Measurements from ENCODE around the gene LYRM1.

The LYRM1 gene

DNA sequence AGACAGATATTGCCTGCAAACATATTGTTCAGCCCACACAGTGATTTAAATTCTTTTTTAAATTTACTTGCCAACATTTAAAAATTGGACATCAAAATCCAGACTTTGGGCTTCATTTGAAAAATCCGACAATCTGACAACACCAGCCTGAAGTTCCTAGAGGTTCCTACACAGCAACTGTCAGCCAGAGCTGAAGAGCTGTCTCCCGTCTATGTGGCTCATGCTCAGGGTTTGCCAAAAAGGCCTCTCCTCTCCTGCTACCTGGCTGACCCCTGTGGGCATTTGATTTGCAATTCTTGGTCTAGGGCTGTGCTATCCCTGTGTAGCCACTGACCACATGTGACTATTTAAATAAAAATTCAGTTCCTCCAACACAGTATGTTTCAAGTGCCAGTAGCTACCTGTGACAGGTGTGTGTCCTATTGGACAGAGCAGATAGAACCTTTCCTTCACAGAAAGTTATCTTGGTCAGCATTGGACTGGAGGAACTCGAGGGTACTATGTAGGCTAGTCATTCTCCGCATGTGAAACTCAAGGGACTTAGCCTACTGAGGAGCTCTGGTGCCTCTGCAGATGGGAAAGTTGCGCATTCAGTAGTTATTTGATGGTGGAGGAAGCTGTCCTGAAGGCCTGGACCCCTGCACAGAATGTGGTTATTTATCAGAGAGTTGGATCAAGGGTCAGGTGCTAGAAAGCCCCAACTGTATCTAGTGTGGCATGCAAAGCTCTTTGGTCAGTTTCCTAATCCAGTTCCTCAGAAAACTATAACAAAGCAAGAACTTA, 2.7 kb downstream of the LYRM1 start:
- no peaks in the 10 kb centered on the region for H3K9me3 ChIP-seq (ENCODE audit: insufficient read depth, low read length)
- no peak for DNase-seq (ENCODE audit: low read depth, low spot score)
- H3K27me3 ChIP-seq (ENCODE audit: insufficient read depth, insufficient read length), result no peaks in the 10 kb centered on the region
- H3K4me1 ChIP-seq (ENCODE audit: insufficient read depth, insufficient read length), result no peaks in the 10 kb centered on the region
- TF ChIP-seq ZNF274 (IDR thresholded peaks at IDR 0.05; ENCODE audit: low read depth, low read length), result no peak
- TF ChIP-seq SUZ12 (IDR thresholded peaks at IDR 0.05; ENCODE audit: extremely low read depth, insufficient read depth, insufficient read length), result no peak
- no peak for TF ChIP-seq YY1 (IDR thresholded peaks at IDR 0.05; ENCODE audit: insufficient read depth, insufficient read length)
- H3K9ac ChIP-seq (ENCODE audit: insufficient read length, low read depth), result no peak overlapping the region
- peaks cover 18% of the 10 kb centered on the region for H3K36me3 ChIP-seq (ENCODE audit: insufficient read depth, insufficient read length, low read length)
- H3K4me3 ChIP-seq (ENCODE audit: insufficient read length, low read depth), result no peak overlapping the region

GRCh38 chr16:20903899-20904506, 3.4 kb downstream of the LYRM1 start:
- H3K4me3 ChIP-seq (ENCODE audit: insufficient read length, low read depth), result no peak overlapping the region
- no peaks in the 10 kb centered on the region for H3K9me3 ChIP-seq (ENCODE audit: insufficient read depth, low read length)
- no peaks in the 10 kb centered on the region for H3K27me3 ChIP-seq (ENCODE audit: insufficient read depth, insufficient read length)
- peaks cover 18% of the 10 kb centered on the region for H3K36me3 ChIP-seq (ENCODE audit: insufficient read depth, insufficient read length, low read length)
- TF ChIP-seq ZNF274 (IDR thresholded peaks at IDR 0.05; ENCODE audit: low read depth, low read length) (no peak), SUZ12 (IDR thresholded peaks at IDR 0.05; ENCODE audit: extremely low read depth, insufficient read depth, insufficient read length) (no peak), YY1 (IDR thresholded peaks at IDR 0.05; ENCODE audit: insufficient read depth, insufficient read length) (no peak)
- no peak for DNase-seq (ENCODE audit: low read depth, low spot score)
- no peak overlapping the region for H3K9ac ChIP-seq (ENCODE audit: insufficient read length, low read depth)
- H3K4me1 ChIP-seq (ENCODE audit: insufficient read depth, insufficient read length), result no peaks in the 10 kb centered on the region

DNA sequence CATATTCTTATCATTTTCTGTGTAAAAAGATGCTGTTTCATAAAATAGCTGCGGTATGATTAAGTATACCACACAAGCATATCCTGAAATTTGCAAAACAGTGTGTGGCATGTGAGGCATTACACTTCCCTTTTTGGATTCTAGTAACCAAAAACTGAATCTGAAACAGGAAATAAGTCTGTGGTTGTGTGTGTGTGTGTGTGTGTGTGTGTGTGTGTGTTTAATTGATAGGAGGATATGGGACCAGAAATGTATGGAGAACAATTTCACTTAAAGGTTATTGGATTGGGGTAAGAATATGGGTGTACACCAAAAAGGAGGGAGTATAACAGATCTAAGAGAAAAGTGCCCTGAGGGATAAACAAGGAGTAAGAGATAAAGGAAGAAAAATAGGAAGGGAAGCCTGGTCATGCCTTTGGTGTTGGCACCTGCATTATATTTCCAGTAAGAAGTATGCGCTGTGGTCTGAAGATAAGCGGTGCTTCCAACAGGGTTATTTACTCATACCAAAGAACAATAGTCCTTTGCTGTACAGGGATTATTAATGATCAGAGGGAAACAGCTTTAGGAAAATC, 4.0 kb downstream of the LYRM1 start:
- Histone ChIP-seq H3K9ac (ENCODE audit: insufficient read length, low read depth) (no peak overlapping the region), H3K4me3 (ENCODE audit: insufficient read length, low read depth) (no peak overlapping the region), H3K4me1 (ENCODE audit: insufficient read depth, insufficient read length) (no peaks in the 10 kb centered on the region), H3K9me3 (ENCODE audit: insufficient read depth, low read length) (no peaks in the 10 kb centered on the region), H3K27me3 (ENCODE audit: insufficient read depth, insufficient read length) (no peaks in the 10 kb centered on the region), H3K36me3 (ENCODE audit: insufficient read depth, insufficient read length, low read length) (peaks cover 18% of the 10 kb centered on the region)
- DNase-seq (ENCODE audit: low read depth, low spot score), result no peak
- TF ChIP-seq ZNF274 (IDR thresholded peaks at IDR 0.05; ENCODE audit: low read depth, low read length) (no peak), YY1 (IDR thresholded peaks at IDR 0.05; ENCODE audit: insufficient read depth, insufficient read length) (no peak), SUZ12 (IDR thresholded peaks at IDR 0.05; ENCODE audit: extremely low read depth, insufficient read depth, insufficient read length) (no peak)

DNA sequence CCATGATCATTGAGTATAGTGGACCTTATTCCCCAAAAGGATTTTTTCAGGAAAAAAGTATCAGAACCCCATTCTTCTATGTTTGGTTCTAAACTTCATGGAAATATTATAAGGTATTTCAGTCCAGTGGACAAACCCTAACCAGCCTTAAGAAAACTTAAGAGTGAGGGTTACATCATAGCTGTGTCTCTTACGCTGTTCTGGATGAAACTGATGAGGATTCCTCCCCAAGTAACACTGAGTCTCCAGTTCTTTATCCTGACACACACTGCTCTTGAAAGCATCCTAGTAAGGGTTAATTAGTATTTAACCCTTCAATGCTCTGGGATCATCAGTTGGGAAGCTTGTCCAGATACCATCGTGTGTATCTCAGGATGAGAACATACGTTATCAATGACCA, 5.0 kb downstream of the LYRM1 start:
- no peaks in the 10 kb centered on the region for H3K4me1 ChIP-seq (ENCODE audit: insufficient read depth, insufficient read length)
- DNase-seq (ENCODE audit: low read depth, low spot score), result no peak
- H3K4me3 ChIP-seq (ENCODE audit: insufficient read length, low read depth), result no peak overlapping the region
- TF ChIP-seq ZNF274 (IDR thresholded peaks at IDR 0.05; ENCODE audit: low read depth, low read length) (no peak), SUZ12 (IDR thresholded peaks at IDR 0.05; ENCODE audit: extremely low read depth, insufficient read depth, insufficient read length) (no peak), YY1 (IDR thresholded peaks at IDR 0.05; ENCODE audit: insufficient read depth, insufficient read length) (no peak)
- H3K36me3 ChIP-seq (ENCODE audit: insufficient read depth, insufficient read length, low read length), result peaks cover 18% of the 10 kb centered on the region
- no peaks in the 10 kb centered on the region for H3K9me3 ChIP-seq (ENCODE audit: insufficient read depth, low read length)
- no peak overlapping the region for H3K9ac ChIP-seq (ENCODE audit: insufficient read length, low read depth)
- H3K27me3 ChIP-seq (ENCODE audit: insufficient read depth, insufficient read length), result no peaks in the 10 kb centered on the region

DNA sequence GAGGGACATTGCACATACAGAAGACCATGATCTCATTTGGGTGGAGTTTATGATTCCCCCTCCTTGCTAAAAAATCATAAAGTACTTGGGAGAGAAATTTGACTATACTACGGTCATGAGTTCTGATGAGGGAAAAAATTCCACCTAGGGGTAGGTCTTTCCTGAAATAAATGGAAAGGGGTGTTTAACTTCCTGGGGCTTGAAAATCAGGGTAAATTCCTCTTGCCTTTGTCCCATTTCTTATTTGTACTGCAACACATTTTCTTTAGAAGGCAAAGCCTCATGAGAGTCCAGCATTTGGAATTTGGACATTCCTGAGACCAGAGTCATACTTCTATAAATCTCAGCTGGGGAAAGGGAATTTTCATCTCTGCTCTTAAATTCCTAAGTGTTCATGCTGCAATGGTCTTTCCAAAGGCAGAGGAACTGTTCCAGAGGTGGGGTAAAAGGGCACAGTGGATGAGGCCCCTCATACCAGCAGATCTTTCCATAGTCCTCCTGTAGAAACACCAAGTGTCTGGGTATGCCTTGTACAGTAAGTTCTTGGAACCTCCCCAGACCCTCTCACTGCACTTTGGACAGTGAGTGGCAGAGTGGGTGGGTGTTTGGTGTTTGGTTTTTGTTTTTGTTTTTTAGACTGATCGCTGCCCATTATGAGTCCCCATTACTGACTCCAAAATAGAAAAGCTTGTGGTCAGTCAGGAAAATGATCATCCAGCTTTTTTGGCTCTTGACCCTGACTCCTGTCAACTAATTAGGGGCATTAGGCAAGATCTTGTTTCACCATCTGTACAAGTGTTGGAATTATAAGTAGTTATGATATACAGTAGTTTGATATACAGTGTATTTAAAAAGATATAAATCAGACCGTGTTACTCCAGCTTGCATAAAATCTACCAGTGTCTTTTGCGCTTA, 6.0 kb downstream of the LYRM1 start:
- no peaks in the 10 kb centered on the region for H3K27me3 ChIP-seq (ENCODE audit: insufficient read depth, insufficient read length)
- no peaks in the 10 kb centered on the region for H3K9me3 ChIP-seq (ENCODE audit: insufficient read depth, low read length)
- peaks cover 18% of the 10 kb centered on the region for H3K36me3 ChIP-seq (ENCODE audit: insufficient read depth, insufficient read length, low read length)
- no peak overlapping the region for H3K4me3 ChIP-seq (ENCODE audit: insufficient read length, low read depth)
- H3K9ac ChIP-seq (ENCODE audit: insufficient read length, low read depth), result no peak overlapping the region
- no peaks in the 10 kb centered on the region for H3K4me1 ChIP-seq (ENCODE audit: insufficient read depth, insufficient read length)
- DNase-seq (ENCODE audit: low read depth, low spot score), result no peak
- TF ChIP-seq SUZ12 (IDR thresholded peaks at IDR 0.05; ENCODE audit: extremely low read depth, insufficient read depth, insufficient read length) (no peak), ZNF274 (IDR thresholded peaks at IDR 0.05; ENCODE audit: low read depth, low read length) (no peak), YY1 (IDR thresholded peaks at IDR 0.05; ENCODE audit: insufficient read depth, insufficient read length) (no peak)

- H3K4me1 ChIP-seq (ENCODE audit: insufficient read depth, insufficient read length), result no peaks in the 10 kb centered on the region
- H3K4me3 ChIP-seq (ENCODE audit: insufficient read length, low read depth), result no peak overlapping the region
- no peak overlapping the region for H3K9ac ChIP-seq (ENCODE audit: insufficient read length, low read depth)
- DNase-seq (ENCODE audit: low read depth, low spot score), result no peak
- no peak for TF ChIP-seq ZNF274 (IDR thresholded peaks at IDR 0.05; ENCODE audit: low read depth, low read length)
- no peak for TF ChIP-seq SUZ12 (IDR thresholded peaks at IDR 0.05; ENCODE audit: extremely low read depth, insufficient read depth, insufficient read length)
- TF ChIP-seq YY1 (IDR thresholded peaks at IDR 0.05; ENCODE audit: insufficient read depth, insufficient read length), result no peak
- H3K36me3 ChIP-seq (ENCODE audit: insufficient read depth, insufficient read length, low read length), result no peaks in the 10 kb centered on the region
- H3K9me3 ChIP-seq (ENCODE audit: insufficient read depth, low read length), result no peaks in the 10 kb centered on the region
- no peaks in the 10 kb centered on the region for H3K27me3 ChIP-seq (ENCODE audit: insufficient read depth, insufficient read length)
These were observed 10.3 kb downstream of the LYRM1 start for GRCh38 chr16:20910781-20911321.

Measured in NT2/D1 (cell line).